ENCODE measurements around the gene CLCNKB. TPM values are rescaled to one million over a fixed set of nuclear protein-coding genes. Genes with fewer than 3 reads are reported as not detected.
A peak's percentile ranks its signal among the peaks of the same experiment; 100 is the strongest.

Gene CLCNKB
- total and polyA plus RNA-seq, 2 of the 4 experiments (the other 2 are of a cell fraction): 0.09 TPM; not detected in 1

DNA sequence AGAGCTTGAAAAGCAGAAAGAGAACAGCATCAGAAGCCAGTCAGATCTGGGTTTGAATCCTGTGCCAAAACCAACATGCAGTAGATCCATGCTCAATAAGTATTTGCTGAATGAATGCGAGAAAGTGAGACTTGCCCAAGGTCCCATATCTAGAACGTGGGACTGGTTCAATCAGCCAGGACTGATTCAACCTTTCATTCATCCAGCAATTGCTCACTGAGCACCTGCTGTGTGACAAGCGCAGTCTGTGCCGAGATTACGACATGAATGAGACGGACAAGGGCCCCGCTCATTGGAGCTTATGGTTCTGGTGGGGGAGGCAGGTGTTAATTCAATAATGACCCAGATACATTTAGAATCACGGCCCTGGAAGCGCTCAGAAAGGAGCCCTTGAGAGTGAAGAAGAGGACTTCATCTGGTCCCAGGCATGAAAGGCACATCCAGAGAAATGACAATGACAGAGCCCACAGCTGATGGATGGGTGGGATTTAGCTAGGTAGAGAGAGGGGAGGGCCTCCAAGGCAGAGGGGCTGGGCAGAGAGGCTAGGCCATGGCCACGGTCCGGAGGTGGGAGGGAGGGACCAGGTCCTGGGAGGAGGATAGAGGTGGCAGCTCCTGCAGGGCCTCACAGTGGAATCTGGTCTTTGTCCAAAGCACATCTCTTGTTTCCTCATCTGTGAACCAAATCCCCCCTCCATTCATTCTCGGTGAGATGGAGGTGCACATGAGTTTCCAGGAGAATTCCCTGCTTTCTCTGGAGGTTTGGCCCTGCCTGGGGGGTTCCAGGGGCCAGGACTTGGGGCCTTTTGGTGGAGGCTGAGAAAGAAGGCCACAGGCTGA, 34.0 kb downstream of the CLCNKB start:
- H3K9me3 ChIP-seq (ENCODE audit: control insufficient read depth, insufficient read depth, low read length): no peaks in the 10 kb centered on the region
- no peak overlapping the region for H3K14ac ChIP-seq (replicated peaks; ENCODE audit: low read depth, low read length)
- H2BK5ac ChIP-seq (ENCODE audit: low read depth, low read length, poor library complexity, severe bottlenecking): no peak overlapping the region
- intact Hi-C loops (cut with micrococcal nuclease): loop anchor here (2.0 kb wide), 1 partner anchor 69 kb away; no protein-coding TSS in a partner anchor
- CTCF ChIA-PET: interaction anchor here (0.9 to 1.6 kb wide), 2 partner anchors 109 to 111 kb away, joined by 3 to 6 read pairs; no protein-coding TSS in a partner anchor
- ATAC-seq (ENCODE audit: low read depth) (no peak), DNase-seq (peak; percentile 30)
- no peak overlapping the region for H3K4me3 ChIP-seq (ENCODE audit: insufficient read depth, low read depth, low read length)
- H4K5ac ChIP-seq (ENCODE audit: low read depth, low read length): no peak overlapping the region
- no peak overlapping the region for H4K8ac ChIP-seq (ENCODE audit: low read depth in 2 of 2, low read length in 2 of 2)
- H3K27ac ChIP-seq (ENCODE audit: insufficient read depth, low read length): no peak overlapping the region
- H3K36me3 ChIP-seq (ENCODE audit: control insufficient read depth, insufficient read depth, low read length): no peaks in the 10 kb centered on the region
- H3K9me1 ChIP-seq (ENCODE audit: insufficient read depth, low read length): peaks cover 10% of the 10 kb centered on the region
- no peak overlapping the region for H3K18ac ChIP-seq (ENCODE audit: low read depth, low read length)
- no peaks in the 10 kb centered on the region for H4K20me1 ChIP-seq (ENCODE audit: insufficient read depth, low read length)
- no peak overlapping the region for H3K23ac ChIP-seq (ENCODE audit: low read depth, low read length)
- 0 out of 2 replicates have a peak, but pooled peaks have one; percentile 26 for TF ChIP-seq CEBPB (IDR thresholded peaks at IDR 0.05; ENCODE audit: low read depth, low read length)
- no peak for TF ChIP-seq MAZ (IDR thresholded peaks at IDR 0.05; ENCODE audit: borderline replicate concordance, low read depth, low read length)
- no peak for TF ChIP-seq RFX5 (IDR thresholded peaks at IDR 0.05; ENCODE audit: low read depth, low read length)
- no peak for TF ChIP-seq RCOR1 (IDR thresholded peaks at IDR 0.05; ENCODE audit: insufficient replicate concordance, low read length)
- H3K27me3 ChIP-seq (ENCODE audit: control insufficient read depth, insufficient read depth, low read length): no peaks in the 10 kb centered on the region
- POLR2A ChIA-PET (ENCODE audit: unreplicated experiment): no interaction called here
- dilution Hi-C loops (cut with HindIII; ENCODE audit: low sequenced_read_pairs, unreplicated experiment): no loop called here
- H3K4ac ChIP-seq (ENCODE audit: low read depth, low read length): no peak overlapping the region; the same call in 1 of the 2 replicates
- H3K4me2 ChIP-seq (ENCODE audit: low read depth, low read length): no peak overlapping the region
- H2BK120ac ChIP-seq (ENCODE audit: low read depth, low read length): peak overlapping the region; percentile 74; the same call in 1 of the 2 replicates
- H2BK15ac ChIP-seq (ENCODE audit: low read depth, low read length): no peak overlapping the region
- H2AK5ac ChIP-seq (ENCODE audit: low read depth, low read length): no peak overlapping the region; the same call in 1 of the 2 replicates
- H3K4me1 ChIP-seq (ENCODE audit: control insufficient read depth, insufficient read depth, low read length): peaks cover 15% of the 10 kb centered on the region
- in situ Hi-C loops (cut with MboI; ENCODE audit: low sequenced_read_pairs): loop anchor here (5.0 kb wide), 2 partner anchors 105 to 165 kb away; no protein-coding TSS in a partner anchor
- no peak overlapping the region for H3K9ac ChIP-seq (ENCODE audit: low read depth, low read length)
- peak overlapping the region; percentile 74 for H2AK9ac ChIP-seq (replicated peaks; ENCODE audit: low read depth, low read length, poor library complexity)
- no peak overlapping the region for H3K56ac ChIP-seq (ENCODE audit: extremely low read depth, insufficient read depth, low read length)
- no peak overlapping the region for H2BK20ac ChIP-seq (ENCODE audit: low read depth, low read length)
- H4K91ac ChIP-seq (ENCODE audit: insufficient read depth, low read depth, low read length): no peak overlapping the region; the same call in 1 of the 2 replicates
- WGBS, 2 experiments (ENCODE audit: extremely low coverage in 2 of 2, insufficient read length in 1 of 2): 70% methylated on average over 2 of the region's 12 CpGs; no CpG with 5 or more reads in 1 of the 2 experiments
- no TSS peak for BruUV-seq (replicated peaks)
- peak overlapping the region; percentile 1 for H2AFZ ChIP-seq (replicated peaks; ENCODE audit: low read length, poor library complexity)
- H3K79me1 ChIP-seq (ENCODE audit: low read depth in 1 of 2, low read length in 2 of 2): peaks cover 0 to 6% of the 10 kb centered on the region in 2 experiments; a peak in 2 of 4 replicates
